Cardiac fibroblast (primary cell): Measurements from ENCODE around the gene PREX1.
"Not testable (repeated sequence)": the region's sequence is repeated elsewhere in the genome, so short reads cannot be mapped to it uniquely, and the experiment has no call there.

Source experiments
- DNase-seq, 2 donors: peaks; one replicate each; pipeline versions ENCODE4 v3.0.0 to v3.0.0-alpha.2; 2010; ENCODE audit warnings: low read depth in 2 of 2
- H3K4me3 ChIP-seq, 2 donors: replicated peaks in 1 of 2; 1 replicate in 1 of 2; 2 replicates in 1 of 2; pipeline ENCODE4 v1.5.1; 2011; ENCODE audit warnings: low read depth in 2 of 2, low read length in 2 of 2, mild to moderate bottlenecking in 2 of 2, moderate library complexity in 1 of 2
- CTCF ChIP-seq: IDR thresholded peaks from one replicate; pipeline ENCODE4 v1.5.1; 2011; ENCODE audit warnings: low read depth, mild to moderate bottlenecking, low read length, inconsistent platforms

The PREX1 gene

DNA sequence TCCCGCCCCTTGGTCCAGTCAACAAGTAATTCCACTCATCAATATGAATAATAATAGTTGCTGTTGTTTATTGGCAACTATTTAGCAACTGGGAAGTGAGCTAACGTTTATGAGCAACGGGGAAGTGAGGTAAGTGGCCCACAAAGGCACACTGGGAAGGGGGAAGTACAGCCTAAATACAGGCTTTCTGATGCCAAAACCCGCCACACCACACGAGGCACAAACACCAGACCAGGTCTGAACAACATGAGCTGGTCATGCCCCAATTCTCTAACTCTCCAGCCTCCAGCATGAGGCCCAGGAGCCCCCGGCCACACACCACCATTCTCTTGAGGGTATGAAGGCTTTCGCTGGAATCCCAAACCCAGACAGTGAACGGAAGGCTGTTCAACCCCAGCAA is 50.8 kb downstream of the PREX1 start:
- no peak overlapping the region for H3K4me3 ChIP-seq
- TF ChIP-seq CTCF = no peak
- DNase-seq = no peak

- peak; percentile 74 to 89 for DNase-seq
- TF ChIP-seq CTCF = no peak
- H3K4me3 ChIP-seq = no peak overlapping the region
These were observed 51.5 kb downstream of the PREX1 start for GRCh38 chr20:48776306-48776705.

DNA sequence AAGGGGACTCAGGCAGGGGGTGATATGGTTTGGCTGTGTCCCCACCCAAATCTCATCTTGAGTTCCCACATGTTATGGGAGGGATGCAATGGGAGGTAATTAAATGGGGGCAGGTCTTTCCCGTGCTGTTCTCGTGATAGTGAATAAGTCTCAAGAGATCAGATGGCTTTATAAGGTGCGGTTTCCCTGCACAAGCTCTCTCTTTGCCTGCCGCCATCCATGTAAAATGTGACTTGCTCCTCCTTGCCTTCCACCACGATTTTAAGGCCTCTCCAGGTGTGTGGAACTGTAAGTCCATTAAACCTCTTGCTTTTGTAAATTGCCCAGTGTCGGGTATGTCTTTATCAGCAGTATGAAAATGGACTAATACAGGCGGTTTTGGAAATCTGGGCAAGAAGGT is 52.3 kb downstream of the PREX1 start:
- H3K4me3 ChIP-seq = not testable (repeated sequence)

DNA sequence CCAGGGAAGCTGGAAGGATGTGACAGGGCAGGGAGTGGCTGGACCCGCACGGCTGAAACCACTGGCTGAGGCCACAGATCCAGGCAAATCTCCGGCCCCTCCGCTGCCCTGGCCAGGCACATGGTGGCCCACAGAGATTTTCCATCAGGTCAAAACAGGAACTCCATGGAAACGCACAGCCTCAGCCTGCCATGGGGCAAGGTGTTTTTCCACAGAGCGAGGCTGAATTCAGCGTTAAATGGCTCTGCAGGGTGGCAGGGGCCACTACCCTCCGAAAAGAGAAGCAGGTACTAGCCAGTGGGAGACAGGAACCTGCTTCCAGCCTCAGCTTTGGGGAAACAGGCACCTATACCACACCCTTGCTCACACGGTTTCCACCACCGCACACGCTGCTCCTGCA is 53.1 kb downstream of the PREX1 start:
- no peak for TF ChIP-seq CTCF
- DNase-seq = no peak
- no peak overlapping the region for H3K4me3 ChIP-seq

More for the DNA sequence above, 52.3 kb downstream of the PREX1 start:
- not testable (repeated sequence) for DNase-seq

DNA sequence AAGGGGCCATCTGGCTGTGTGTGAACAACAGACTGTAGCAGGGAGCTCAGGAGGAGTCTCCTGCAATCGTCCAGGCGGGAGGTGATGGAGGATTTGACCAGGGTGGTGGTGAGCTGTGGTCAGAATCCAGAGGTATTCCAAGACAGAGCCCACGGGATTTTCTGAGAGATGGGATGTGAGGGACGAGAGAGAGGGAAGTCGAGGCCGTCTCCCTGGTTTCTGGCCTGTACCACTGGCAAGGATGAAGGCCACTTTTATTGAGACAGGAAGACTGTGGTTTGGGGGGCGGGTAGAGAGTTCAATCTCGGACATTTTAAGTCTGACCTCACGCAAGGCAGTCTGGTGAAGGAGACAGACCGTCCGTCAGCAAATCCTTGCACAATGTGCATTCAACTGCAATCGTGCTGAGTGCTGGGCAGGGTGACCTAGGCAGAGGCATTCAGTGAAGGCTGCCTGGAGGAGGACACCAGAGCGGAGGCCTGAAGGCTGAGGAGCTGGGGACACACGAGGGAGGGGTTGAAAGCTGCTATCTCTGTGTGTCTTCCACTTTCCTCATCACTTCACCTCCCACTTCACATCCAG is 53.9 kb downstream of the PREX1 start:
- TF ChIP-seq CTCF = no peak
- DNase-seq = peak in 1 of 2 donors; percentile 37

GRCh38 chr20:48772183-48772976 is 55.4 kb downstream of the PREX1 start:
- no peak for TF ChIP-seq CTCF
- DNase-seq = no peak
- no peak overlapping the region for H3K4me3 ChIP-seq

More for the DNA sequence above, 53.9 kb downstream of the PREX1 start:
- H3K4me3 ChIP-seq = no peak overlapping the region

DNA sequence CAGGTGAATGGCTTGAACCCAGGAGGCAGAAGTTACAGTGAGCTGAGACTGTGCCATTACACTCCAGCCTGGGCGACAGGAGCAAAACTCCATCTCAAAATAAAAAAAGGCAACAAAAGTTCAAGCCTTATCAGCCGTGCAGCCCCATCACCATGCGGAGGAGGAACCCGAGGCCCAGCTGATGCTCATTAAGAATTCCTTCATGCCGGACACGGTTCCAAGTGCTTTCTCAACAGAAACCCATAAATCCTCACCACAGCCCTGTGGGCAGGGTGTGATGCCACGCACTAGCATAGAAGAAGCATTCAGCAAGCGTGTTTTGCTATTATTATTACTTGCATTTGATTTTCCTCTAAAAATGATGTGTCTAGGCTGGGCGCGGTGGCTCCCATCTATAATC is 56.3 kb downstream of the PREX1 start:
- H3K4me3 ChIP-seq = no peak overlapping the region
- TF ChIP-seq CTCF = no peak
- DNase-seq = peak in 1 of 2 donors; percentile 75
